AG08395 (cell line): Measurements from ENCODE around the gene PEAK1.

ENCODE experiments used
- DNase-seq: peaks from one replicate; pipeline ENCODE4 v3.0.0; 2012; ENCODE audit warnings: mixed read lengths, low spot score

Gene PEAK1

GRCh38 chr15:77419836-77420609 is at the start of gene PEAK1:
Gene PEAK1, minus strand, starts transcription at chr15:77420104. Its CDS starts 238,178 bp downstream, at chr15:77181926.
- peak; percentile 98 for DNase-seq

- DNase-seq = no peak
Measured at GRCh38 chr15:77468896-77469295, 49.0 kb upstream of the PEAK1 start.

- no peak for DNase-seq
Measured at GRCh38 chr15:77466521-77466920, 46.6 kb upstream of the PEAK1 start.

GRCh38 chr15:77464129-77464865 is 44.4 kb upstream of the PEAK1 start:
- DNase-seq = no peak

- peak; percentile 24 for DNase-seq
Measured at GRCh38 chr15:77461486-77461885, 41.6 kb upstream of the PEAK1 start.

- no peak for DNase-seq
Measured at GRCh38 chr15:77459031-77459430, 39.1 kb upstream of the PEAK1 start.

GRCh38 chr15:77457905-77458265 is 38.0 kb upstream of the PEAK1 start:
- DNase-seq = peak; percentile 37

- no peak for DNase-seq
Measured at GRCh38 chr15:77457191-77457904, 37.4 kb upstream of the PEAK1 start.

- DNase-seq = no peak
Measured at GRCh38 chr15:77456746-77457145, 36.8 kb upstream of the PEAK1 start.

- peak; percentile 48 for DNase-seq
Measured at GRCh38 chr15:77455696-77456321, 35.9 kb upstream of the PEAK1 start.

- DNase-seq = no peak
Measured at GRCh38 chr15:77454951-77455350, 35.0 kb upstream of the PEAK1 start.

- no peak for DNase-seq
Measured at GRCh38 chr15:77454265-77454664, 34.4 kb upstream of the PEAK1 start.

- no peak for DNase-seq
Measured at GRCh38 chr15:77446840-77447390, 27.0 kb upstream of the PEAK1 start.

- peak; percentile 48 for DNase-seq
Measured at GRCh38 chr15:77440378-77440999, 20.6 kb upstream of the PEAK1 start.

GRCh38 chr15:77437264-77437663 is 17.4 kb upstream of the PEAK1 start:
- no peak for DNase-seq

GRCh38 chr15:77436822-77437221 is 16.9 kb upstream of the PEAK1 start:
- DNase-seq = no peak

GRCh38 chr15:77430652-77431051 is 10.7 kb upstream of the PEAK1 start:
- no peak for DNase-seq

GRCh38 chr15:77430213-77430612 is 10.3 kb upstream of the PEAK1 start:
- DNase-seq = no peak

GRCh38 chr15:77426871-77427270 is 7.0 kb upstream of the PEAK1 start:
- no peak for DNase-seq

- DNase-seq = no peak
Measured at GRCh38 chr15:77426377-77426776, 6.5 kb upstream of the PEAK1 start.

GRCh38 chr15:77425104-77425503 is 5.2 kb upstream of the PEAK1 start:
- no peak for DNase-seq

- DNase-seq = no peak
Measured at GRCh38 chr15:77421370-77421700, 1.4 kb upstream of the PEAK1 start.
